Pulmonary artery endothelial cell (primary cell): Measurements from ENCODE around the gene ELOVL2. TPM values are rescaled to one million over a fixed set of nuclear protein-coding genes. Genes with fewer than 3 reads are reported as not detected.

ENCODE experiments used
- DNase-seq: peaks from one replicate; pipeline ENCODE4 v3.0.0-alpha.2; 2011; ENCODE audit warnings: low read depth, low spot score
- total RNA-seq: library from RNA; depleted of rRNA; stranded (reverse); fragments of >200 nt; gene quantifications from 2 replicates; pipeline ENCODE4 v1.2.3, GENCODE V29; 2014

The ELOVL2 gene
- total RNA-seq, 1 donor from 2014 or later = not detected

DNA sequence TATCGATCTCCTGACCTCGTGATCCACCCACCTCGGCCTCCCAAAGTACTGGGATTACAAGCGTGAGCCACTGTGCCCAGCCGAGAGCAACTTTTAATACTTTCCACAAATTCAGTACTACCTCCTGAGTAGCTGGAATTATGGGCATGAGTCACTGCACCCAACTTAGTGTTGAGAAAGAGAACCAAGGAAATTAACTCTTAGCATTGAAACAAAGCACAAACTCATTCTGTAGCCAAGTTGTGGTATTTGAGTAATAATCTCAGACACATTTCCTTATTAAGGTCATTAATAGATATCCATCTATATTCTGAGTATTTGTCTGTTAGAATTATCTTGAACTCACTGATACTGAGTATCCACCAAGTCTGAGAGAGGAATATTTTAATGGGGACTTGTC, 14.3 kb upstream of the ELOVL2 start:
- no peak for DNase-seq

DNA sequence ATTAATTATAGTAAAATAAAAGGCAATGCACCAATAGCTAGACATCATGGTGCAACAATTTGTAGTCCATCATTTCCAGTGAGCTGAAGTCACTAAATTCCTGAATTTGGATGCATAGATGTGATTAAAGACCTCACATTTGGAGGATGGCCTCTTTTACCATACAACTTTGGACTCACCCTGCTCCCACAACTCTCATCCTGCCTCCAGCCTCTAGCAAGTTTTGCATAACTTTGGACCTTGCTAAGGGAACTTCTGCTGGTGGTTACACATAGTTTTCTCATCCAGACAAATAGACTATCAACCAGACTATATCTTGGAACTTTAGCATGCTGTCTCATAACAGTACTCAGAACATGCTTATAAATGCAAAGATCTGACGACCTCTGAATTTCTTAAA, 12.8 kb upstream of the ELOVL2 start:
- DNase-seq = no peak

DNA sequence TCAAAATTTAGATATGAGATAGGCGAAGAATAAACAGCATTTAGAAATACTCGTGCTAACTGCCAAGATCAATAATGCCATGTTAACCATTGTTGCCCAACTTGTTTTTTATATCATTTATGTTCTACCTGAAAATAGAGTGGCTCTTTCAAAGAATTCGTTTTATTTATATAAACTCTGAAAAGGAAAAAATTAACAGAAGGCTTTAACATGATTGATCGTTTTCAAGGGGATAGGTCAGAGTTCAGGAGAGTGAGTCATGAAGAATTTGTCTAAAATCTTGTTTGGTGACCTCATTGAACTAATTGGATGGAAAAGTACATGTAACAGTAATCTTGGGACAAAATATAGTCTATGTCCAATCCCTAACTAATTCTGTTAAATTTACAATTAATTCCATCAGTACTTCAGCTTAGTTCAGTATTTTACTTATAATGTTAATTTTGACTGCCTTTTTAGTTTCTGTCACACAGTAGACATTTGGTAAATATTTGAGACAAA, 11.1 kb upstream of the ELOVL2 start:
- no peak for DNase-seq

DNA sequence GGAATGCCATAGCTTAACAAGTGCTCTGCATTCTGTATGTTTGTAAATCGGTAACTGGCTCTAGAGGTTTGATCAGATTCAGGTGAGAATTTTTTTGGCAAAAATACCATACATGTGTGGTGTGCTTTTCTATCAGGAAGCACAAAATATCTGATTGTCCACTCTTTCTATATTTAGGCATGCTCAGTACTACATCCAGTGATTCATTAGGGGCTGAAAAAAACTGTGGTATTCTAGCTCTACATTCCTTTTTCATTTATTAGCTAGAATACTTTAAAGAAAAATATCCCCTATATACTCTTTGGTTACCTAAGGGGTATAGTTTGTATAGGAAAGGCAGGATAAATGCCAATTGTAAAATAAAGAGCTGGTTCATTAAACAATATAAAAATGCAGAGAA, 10.6 kb upstream of the ELOVL2 start:
- no peak for DNase-seq

DNA sequence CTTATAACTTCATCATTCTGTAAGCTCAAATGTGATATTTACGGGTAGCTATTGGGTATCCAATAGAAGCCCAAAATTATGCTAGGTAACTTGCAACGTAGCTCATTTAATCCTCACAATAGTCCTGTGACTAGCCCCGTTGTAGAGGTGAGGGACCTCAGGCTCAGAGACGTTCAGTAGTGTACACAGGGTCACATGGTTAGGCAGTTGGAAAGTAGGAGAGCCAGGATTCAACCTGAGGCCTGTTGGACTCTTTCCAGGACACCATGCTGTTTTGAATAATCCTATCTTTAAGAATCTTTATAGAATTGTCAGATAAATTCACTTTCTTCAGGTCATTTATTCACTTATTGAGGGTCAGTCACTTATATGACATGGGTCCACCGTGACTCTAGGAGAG, 9.2 kb upstream of the ELOVL2 start:
- no peak for DNase-seq

DNA sequence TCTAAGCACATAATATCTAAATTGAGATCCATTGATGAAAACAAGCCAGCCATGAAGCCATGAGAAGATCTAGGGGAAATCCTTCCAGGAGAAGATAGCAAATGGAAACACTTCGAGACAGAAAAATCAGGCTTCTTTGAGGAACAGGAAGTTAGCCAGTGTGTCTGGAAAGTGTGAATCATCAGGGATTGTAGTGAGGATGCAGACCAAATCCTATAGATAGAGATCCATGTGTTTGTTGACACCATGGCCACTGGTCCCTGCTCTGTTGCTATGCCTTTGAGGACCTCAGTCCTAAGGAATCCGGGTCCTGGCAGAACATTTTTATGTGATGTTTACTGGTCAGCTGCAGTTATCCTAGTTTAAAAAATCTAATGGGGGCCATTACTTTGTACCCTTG, 6.6 kb upstream of the ELOVL2 start:
- no peak for DNase-seq

DNA sequence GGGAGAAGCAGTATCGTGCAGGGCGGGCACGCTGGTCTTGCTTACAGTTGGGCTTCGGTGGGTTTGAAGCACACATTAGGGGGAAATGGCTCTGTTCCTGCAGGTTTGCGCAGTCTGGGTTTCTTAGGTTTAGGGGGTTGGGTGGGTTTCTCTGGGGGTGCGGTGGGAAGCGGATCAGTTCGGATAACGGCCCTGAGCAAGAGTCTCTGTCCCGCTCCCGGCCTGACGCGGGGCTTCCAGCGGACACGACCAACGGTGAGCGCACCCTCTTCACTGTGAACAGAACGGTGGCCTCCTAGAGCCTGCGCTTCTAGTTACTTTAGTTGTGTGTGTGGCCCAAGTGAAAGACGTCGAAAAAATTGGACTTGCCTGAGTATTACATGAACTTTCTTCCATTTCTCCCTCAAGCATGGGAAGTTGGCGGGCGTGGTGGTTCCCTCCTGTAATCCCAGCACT, 635 bp upstream of the ELOVL2 start:
- DNase-seq = no peak

DNA sequence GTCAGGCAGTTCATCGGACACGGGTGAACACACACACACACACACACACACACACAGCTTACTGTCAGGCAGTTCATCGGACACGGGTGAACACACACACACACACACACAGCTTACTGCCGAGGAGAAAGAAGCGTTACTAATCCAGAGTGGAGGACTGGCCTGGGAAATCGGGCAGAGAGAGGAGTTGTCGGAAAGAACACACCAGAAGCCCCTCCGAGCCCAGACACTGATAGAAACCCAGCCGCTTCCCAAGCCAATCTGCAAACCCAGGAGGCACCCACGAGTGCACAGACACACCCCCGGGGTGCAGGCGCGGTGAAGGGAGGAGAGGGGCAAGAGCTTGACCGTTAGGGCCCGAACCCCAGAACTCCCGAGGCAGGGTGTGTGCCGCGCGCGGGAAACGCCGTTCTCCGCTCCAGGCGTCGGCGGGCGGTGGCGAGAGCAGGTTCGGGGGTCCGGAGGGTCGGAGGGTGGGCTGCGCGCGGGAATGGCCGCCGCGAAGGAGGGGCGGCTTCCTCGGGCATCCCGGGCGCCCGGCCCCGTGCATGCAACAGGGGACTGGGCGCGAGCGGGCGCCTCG, 636 bp downstream of the ELOVL2 start:
- DNase-seq = no peak

DNA sequence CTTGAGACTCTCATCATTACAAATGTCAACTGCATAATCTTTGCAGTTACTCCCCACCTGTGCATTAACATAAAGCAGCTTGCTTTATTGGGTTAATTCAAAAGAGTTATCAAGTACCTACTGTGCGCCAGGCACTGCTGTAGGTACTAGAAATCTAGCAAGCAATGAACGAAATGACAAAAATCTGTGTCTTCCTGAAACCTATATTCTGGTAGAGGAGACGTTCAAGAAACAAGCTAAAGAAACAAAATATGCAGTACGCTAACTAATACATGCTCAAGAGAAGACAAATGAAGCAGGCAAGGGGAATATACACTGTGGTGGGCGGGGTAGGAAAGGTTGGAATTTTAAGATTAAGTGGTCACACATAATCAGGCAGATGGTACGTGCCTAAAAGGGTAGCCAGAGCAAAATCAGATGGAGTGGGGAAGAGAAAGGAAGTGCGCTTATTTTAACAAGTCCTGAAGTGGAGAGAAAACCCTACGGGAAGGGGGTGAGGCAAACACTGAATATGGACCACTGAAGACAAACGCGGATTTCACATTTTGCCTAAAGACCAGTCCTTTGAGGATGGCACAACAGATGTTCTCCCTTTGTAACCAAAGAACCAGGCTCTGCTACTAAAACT, 1.2 kb downstream of the ELOVL2 start:
- no peak for DNase-seq

DNA sequence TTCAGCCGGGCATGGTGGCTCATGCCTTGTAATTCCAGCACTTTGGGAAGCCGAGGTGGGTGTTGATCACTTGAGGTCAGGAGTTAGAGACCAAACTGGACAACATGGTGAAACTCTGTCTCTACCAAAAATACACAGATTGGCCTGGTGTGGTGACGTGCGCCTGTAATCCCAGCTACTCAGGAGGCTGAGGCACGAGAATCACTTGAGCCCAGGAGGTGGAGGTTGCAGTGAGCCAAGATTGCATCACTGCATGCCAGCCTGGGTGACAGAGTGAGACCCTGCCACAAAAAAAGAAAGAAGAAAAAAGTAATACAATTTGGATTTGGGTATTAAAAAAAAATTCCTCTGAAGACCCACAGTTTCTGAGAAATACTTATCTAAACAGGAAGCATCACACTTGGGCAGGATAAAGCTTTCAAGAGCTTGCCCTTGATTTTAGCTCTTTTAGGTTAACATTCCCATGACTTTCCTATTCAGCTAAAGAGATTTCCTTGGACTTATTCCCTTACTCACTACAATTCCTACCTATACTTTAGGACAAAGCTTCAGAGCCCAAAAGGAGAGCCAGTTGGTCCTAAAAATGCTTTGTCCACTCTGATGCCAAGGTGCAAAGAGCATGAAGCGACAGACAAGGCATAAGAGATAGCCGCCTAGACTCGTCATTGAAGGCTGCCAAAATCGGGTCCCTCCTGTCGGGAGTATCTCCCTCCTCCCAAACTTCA, 1.9 kb downstream of the ELOVL2 start:
- no peak for DNase-seq

DNA sequence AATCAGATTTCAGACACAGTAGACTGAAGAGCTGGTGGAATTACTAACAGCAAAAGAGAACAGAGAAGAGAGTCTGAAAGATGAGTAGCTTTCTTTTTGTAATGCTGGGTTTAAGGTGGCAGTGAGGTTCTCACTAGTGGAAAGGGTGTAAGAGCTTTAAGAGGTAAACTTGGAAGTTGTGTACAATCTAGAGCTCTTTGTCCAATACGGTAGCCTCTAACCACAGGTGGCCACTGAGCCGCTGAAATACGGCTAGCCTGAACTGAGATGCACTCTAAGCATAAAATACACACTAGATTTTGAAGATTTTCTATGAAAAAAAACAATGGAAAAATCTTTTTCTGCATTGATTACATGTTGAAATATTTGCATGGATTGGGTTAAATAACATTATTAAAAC, 4.0 kb downstream of the ELOVL2 start:
- no peak for DNase-seq

DNA sequence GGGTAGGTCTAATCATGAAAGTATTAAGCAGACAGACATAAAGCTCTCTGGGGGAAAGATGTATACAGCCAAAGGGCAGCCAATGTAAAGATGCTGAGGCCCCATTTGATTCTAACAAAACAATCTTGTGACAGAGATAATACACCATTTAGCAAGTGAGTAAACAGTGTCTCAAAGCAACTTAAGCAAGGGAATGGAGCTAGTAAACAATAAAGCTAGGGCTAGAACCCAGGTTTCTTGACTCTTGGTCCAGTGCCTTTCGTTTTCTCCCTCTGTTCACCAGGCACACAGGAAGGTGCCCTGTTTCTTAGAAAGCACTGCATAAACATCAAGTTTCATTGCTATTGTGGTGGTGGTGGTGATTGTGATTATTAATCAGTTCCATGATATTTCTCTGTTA, 5.1 kb downstream of the ELOVL2 start:
- DNase-seq = no peak

DNA sequence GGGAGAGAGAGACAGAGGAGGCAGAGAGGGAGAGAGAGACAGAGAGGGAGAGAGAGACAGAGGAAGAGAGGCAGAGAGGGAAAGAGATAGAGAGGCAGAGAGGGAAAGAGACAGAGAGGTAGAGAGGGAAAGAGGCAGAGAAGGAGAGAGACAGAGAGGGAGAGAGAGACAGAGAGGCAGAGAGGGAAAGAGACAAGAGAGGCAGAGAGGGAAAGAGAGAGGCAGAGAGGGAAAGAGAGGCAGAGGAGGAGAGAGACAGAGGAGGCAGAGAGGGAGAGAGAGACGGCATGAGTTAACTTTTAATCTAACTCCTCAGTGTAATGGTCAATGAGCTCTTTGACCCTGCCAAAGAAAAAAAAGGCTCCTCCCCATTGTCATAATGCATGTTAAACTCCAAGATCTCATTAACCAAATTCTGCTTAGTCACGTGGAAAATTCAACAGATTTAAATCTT, 7.1 kb downstream of the ELOVL2 start:
- DNase-seq = no peak

DNA sequence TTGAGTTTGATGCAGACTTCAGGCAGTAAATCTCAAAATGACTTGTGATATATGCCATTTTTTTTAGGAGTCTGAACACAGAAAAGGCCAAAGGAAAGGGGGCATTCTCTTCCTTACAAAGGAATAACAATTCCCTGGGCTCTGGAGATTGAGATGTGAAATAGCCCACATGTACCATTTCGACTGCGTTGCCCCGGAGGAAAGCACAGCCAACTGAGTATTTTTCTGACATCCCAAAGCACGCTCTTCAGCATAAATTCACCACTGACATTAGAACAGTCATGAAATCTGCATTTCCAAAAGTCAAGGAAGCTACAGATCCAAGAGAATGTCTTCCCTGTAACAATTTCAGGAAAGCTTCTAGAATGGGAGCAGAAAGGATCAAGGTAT, 7.8 kb downstream of the ELOVL2 start:
- DNase-seq = no peak

DNA sequence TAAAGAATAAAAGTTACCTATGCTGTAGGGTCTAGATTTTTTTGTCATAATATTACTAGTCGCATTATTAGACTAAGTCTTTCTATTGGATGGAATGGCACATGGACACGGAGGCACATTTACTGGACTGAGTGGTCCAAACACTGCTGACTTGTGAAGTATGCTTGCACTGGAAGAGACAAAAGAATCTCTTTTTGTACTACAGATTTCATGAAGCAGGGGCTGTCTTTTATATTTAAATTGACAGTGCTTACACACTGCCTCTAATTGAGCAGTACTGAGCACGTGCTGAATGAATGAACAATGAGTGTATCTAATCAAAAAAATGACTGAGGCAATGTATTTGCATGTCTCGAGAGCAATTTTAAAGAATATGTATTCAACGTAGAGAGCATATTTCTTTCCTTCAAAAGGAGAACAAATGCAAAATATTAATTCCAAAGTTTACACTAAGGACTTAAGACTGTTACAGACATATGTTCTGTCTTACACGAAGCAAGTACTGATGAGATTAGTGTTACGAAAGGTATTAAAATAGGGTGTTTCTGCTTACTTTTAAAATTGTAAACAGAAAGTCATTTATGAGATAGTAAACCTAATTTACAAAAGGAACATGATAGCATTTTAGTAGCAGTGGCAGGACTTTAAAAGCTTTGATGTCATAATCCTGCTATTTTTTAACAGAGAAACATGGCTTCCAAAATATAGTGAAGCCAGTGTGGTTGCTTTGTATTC, 8.3 kb downstream of the ELOVL2 start:
- DNase-seq = no peak

DNA sequence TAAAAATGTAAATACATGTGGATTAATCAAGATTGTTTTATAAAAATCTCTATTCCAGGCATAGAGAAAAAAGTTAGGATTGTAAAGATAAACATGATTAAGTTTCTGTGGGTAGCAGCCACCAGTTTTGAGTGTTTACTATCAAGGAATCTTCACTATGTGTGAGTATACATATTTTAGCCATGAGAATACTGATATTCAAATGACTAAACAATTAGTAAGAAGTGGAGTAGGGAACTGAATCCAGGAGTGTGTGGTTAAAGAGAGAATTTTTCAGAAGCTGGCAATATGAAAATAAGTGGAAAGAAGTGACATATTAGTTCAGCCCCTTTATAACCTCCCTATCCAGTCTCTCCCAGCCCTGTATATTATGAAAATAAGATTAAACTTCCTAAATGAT, 10.3 kb downstream of the ELOVL2 start:
- DNase-seq = no peak

DNA sequence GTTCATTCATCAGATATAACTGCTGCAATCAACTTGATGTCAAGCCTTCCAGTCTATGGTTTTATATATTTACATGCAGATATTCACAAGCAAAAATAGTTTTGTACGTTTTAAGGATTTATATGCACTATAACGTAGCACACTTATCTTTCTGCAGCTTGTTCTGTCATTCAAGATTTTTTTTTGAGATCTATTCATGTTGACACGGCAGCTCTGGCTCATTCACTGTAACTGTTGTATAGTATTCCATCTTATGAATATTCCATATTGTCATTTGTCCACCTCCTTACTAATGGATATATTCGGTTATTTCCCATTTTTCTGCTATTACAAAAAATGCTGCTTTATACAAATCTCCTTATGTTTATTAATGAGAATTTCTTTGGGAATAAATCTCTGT, 13.2 kb downstream of the ELOVL2 start:
- DNase-seq = no peak

DNA sequence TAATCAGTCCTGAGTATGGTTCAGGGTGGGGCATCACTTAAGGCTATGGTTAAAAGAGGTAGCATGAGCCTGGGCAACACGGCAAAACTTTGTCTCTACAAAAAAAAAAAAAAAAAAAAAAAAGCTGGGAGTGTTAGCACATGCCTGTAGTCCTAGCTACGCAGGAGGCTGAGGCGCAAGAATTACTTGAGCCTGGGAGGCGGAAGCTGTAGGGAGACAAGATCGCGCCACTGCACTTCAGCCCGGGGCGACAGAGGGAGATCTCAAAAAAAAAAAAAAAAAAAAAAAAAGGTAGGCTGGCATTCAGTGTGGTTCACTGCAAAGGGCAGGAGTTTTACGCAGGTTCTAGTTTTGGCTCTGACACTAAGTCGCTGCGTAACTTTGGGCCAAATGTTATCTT, 15.1 kb downstream of the ELOVL2 start:
- no peak for DNase-seq

DNA sequence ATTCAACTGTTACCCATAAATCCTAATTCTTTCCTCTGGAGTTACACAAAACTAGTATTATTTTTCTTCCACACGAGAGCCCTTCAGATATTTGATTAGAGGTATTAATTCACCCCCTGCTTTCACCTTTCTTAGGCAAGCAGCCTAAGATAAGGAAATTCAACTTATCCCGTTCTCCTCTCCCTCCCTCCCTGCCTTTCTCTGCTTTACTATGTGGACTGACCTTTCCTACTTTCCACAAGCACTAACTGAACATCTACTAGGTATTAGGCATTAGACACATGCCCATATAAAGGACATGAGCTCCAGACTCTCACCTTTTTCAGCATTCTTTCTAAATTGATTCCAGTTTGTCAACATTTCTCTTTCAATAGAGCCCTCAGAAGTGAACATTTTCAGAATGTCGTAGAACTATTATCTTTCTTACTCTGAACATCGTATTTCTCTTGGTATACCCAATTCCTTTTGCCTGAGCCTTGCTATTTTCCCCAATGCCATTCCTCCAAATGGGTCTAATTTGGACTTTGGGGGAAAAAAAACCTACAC, 16.5 kb downstream of the ELOVL2 start:
- DNase-seq = no peak

DNA sequence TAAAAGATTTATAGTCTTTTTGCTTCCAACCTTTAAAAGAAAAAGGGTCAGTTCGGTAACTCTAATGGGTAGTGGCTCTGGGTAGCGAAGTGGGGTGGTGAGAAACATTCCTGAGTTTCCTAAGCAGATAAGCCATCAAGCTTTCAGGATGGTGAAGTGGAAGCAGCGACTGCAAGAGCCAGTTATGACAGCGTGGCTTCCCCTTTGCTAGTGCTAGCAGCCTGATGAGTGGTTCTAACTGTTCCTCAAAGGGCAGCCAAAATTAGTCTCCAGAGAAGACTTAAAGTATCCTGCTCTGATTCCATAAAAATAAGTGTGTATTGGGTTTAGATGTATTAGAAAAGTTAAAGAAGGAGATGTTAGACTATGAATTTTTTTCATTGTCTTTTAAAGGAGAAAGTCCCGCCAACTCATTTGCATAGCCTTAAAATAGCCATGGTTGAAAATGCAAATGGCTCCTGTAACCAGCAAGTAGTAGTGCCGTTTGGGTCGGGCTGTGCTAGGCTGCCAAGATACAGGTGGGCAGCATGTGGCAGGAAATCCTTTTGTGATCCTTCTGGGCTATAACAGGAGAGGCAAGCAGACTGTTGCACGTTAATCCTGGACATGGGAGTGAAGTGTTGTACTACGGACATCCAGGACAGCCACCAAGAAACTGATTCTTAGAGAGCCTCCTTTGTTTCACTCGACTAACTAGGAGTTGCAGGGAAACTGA, 18.0 kb downstream of the ELOVL2 start:
- no peak for DNase-seq

DNA sequence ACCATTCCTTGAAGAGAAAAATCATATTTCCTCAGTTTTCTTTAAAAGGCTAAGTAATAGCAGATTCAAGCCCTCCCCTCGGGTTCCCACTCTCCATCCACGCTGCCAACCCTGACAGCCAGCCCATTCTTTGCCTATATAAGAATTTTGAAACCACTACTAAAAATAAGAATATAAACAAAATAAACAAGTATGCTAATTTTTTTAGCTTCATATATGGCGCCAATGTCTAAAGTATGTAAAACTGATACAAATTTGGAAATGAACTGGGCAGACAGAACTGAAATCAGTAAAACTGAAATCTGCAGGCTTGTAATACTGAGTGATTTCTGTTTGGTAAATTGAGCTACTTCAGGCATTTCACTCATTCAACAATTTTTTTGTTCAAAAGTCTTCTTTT, 19.0 kb downstream of the ELOVL2 start:
- DNase-seq = no peak
